ENCODE measurements around the gene ACSM3. TPM values are rescaled to one million over a fixed set of nuclear protein-coding genes. Genes with fewer than 3 reads are reported as not detected.

ACSM3 gene
- total RNA-seq, 5 donors from 2014 or later (not counting 1 experiment from before 2014, with no cell fraction given), result 6.4 to 9.2 (median 8.9) TPM

- Mint-ChIP-seq H3K4me3 (no peak overlapping the region), H3K27ac (no peak overlapping the region), H3K4me1 (peaks cover 4 to 15% (median 5%) of the 10 kb centered on the region in 3 donors), H3K9me3 (no peaks in the 10 kb centered on the region), H3K36me3 (no peaks in the 10 kb centered on the region), H3K27me3 (no peaks in the 10 kb centered on the region)
- 83% methylated on average over 2 of the region's 2 CpGs for WGBS (ENCODE audit: insufficient coverage)
- Histone ChIP-seq H3K4me1 (ENCODE audit: control insufficient read depth in 1 of 2, extremely low read depth in 1 of 2, insufficient read depth in 2 of 2, low read length in 2 of 2) (peaks cover 0 to 3% of the 10 kb centered on the region in 2 experiments), H3K36me3 (ENCODE audit: control insufficient read depth in 2 of 2, extremely low read depth in 1 of 2, insufficient read depth in 1 of 2, low read length in 1 of 2) (no peaks in the 10 kb centered on the region), H3K9me3 (no peaks in the 10 kb centered on the region), H3K4me3 (ENCODE audit: control insufficient read depth in 1 of 2, extremely low read depth in 1 of 2, low read length in 1 of 2) (no peak overlapping the region), H3K27me3 (replicated peaks in 1 of 2; ENCODE audit: control insufficient read depth in 2 of 2, extremely low read depth in 1 of 2, insufficient read depth in 2 of 2, low read length in 1 of 2) (no peaks in the 10 kb centered on the region), H3K27ac (ENCODE audit: low read length) (no peak overlapping the region)
- POLR2A ChIA-PET, result interaction anchor here in 1 of 2 donors (0.6 kb wide), 1 partner anchor 95 kb away, joined by 6 read pairs; no protein-coding TSS in a partner anchor
- CTCF ChIA-PET, result interaction anchor here in 1 of 2 donors (0.7 kb wide), 1 partner anchor 197 kb away, joined by 7 read pairs; no protein-coding TSS in a partner anchor
- ATAC-seq (replicated peaks in 1 of 4) (no peak), DNase-seq (no peak)
Measured at GRCh38 chr16:20812510-20812909, 48.7 kb downstream of the ACSM3 start.

DNA sequence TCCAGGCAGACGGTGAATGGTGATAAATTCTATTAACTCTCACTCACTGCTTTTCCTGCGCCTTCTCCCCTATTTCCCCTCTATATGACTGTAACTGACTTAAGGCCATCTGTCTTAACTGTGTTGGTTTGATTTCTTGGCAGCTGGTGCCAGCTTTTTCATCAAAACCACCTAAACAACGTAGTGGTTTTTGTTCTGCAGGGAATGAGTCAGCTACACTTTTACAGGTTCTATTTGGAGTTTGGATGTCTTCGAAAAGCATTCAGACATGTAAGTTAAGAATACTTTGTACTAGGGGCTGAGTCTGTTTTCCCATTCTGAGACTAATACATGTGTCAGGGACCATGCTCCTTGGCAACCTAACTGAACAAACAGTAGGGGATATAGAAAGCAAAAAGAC lies 51.0 kb downstream of the ACSM3 start:
- no peaks in the 10 kb centered on the region for H3K9me3 Mint-ChIP-seq
- ChIA-PET POLR2A (no interaction called here), CTCF (no interaction called here)
- no peak for ATAC-seq (replicated peaks in 1 of 4)
- no peak overlapping the region for H3K27ac Mint-ChIP-seq
- no CpG with 5 or more reads among the region's 4 CpGs for WGBS (ENCODE audit: insufficient coverage)
- Histone ChIP-seq H3K27me3 (replicated peaks in 1 of 2; ENCODE audit: control insufficient read depth in 2 of 2, extremely low read depth in 1 of 2, insufficient read depth in 2 of 2, low read length in 1 of 2) (no peaks in the 10 kb centered on the region), H3K36me3 (ENCODE audit: control insufficient read depth in 2 of 2, extremely low read depth in 1 of 2, insufficient read depth in 1 of 2, low read length in 1 of 2) (no peaks in the 10 kb centered on the region), H3K9me3 (no peaks in the 10 kb centered on the region), H3K4me1 (ENCODE audit: control insufficient read depth in 1 of 2, extremely low read depth in 1 of 2, insufficient read depth in 2 of 2, low read length in 2 of 2) (no peaks in the 10 kb centered on the region), H3K4me3 (ENCODE audit: control insufficient read depth in 1 of 2, extremely low read depth in 1 of 2, low read length in 1 of 2) (no peak overlapping the region), H3K27ac (ENCODE audit: low read length) (no peak overlapping the region)
- H3K27me3 Mint-ChIP-seq, result no peaks in the 10 kb centered on the region
- DNase-seq, result no peak
- H3K4me1 Mint-ChIP-seq, result peaks cover 0 to 7% (median 0%) of the 10 kb centered on the region in 3 donors
- no peak overlapping the region for H3K4me3 Mint-ChIP-seq
- no peaks in the 10 kb centered on the region for H3K36me3 Mint-ChIP-seq

- peaks cover 3 to 11% (median 6%) of the 10 kb centered on the region in 3 donors for H3K4me1 Mint-ChIP-seq
- ATAC-seq (replicated peaks in 1 of 4), result no peak
- Histone ChIP-seq H3K27ac (ENCODE audit: low read length) (no peak overlapping the region), H3K9me3 (no peaks in the 10 kb centered on the region), H3K4me3 (ENCODE audit: control insufficient read depth in 1 of 2, extremely low read depth in 1 of 2, low read length in 1 of 2) (no peak overlapping the region), H3K27me3 (replicated peaks in 1 of 2; ENCODE audit: control insufficient read depth in 2 of 2, extremely low read depth in 1 of 2, insufficient read depth in 2 of 2, low read length in 1 of 2) (no peaks in the 10 kb centered on the region), H3K4me1 (ENCODE audit: control insufficient read depth in 1 of 2, extremely low read depth in 1 of 2, insufficient read depth in 2 of 2, low read length in 2 of 2) (peaks cover 0 to 4% of the 10 kb centered on the region in 2 experiments), H3K36me3 (ENCODE audit: control insufficient read depth in 2 of 2, extremely low read depth in 1 of 2, insufficient read depth in 1 of 2, low read length in 1 of 2) (no peaks in the 10 kb centered on the region)
- H3K36me3 Mint-ChIP-seq, result no peaks in the 10 kb centered on the region
- WGBS (ENCODE audit: insufficient coverage), result 100% methylated on average over 1 of the region's 4 CpGs
- H3K27me3 Mint-ChIP-seq, result no peaks in the 10 kb centered on the region
- H3K4me3 Mint-ChIP-seq, result no peak overlapping the region
- ChIA-PET CTCF (no interaction called here), POLR2A (no interaction called here)
- DNase-seq, result no peak
- no peak overlapping the region for H3K27ac Mint-ChIP-seq
- H3K9me3 Mint-ChIP-seq, result no peaks in the 10 kb centered on the region
Measured at GRCh38 chr16:20818929-20819585, 55.2 kb downstream of the ACSM3 start.

DNA sequence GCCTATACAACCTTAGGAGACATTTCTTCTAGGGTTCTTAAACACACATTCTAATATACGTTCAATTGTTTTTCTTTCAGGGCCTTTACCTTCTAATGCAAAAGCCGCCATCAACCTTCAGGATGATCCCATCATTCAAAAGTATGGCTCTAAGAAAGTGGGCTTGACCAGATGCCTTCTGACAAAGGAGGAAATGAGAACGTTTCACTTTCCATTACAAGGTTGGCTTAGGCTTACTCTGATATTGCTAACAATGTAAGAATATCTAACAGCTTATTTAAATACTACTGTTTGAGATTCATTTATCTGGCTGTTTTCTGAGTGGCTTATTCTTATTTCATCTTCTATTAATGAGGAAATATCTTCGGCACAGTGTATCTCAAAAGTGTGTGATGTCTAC lies 57.9 kb downstream of the ACSM3 start:
- Histone ChIP-seq H3K4me3 (ENCODE audit: control insufficient read depth in 1 of 2, extremely low read depth in 1 of 2, low read length in 1 of 2) (no peak overlapping the region), H3K27me3 (replicated peaks in 1 of 2; ENCODE audit: control insufficient read depth in 2 of 2, extremely low read depth in 1 of 2, insufficient read depth in 2 of 2, low read length in 1 of 2) (no peaks in the 10 kb centered on the region), H3K9me3 (no peaks in the 10 kb centered on the region), H3K4me1 (ENCODE audit: control insufficient read depth in 1 of 2, extremely low read depth in 1 of 2, insufficient read depth in 2 of 2, low read length in 2 of 2) (peaks cover 0 to 4% of the 10 kb centered on the region in 2 experiments), H3K36me3 (ENCODE audit: control insufficient read depth in 2 of 2, extremely low read depth in 1 of 2, insufficient read depth in 1 of 2, low read length in 1 of 2) (no peaks in the 10 kb centered on the region), H3K27ac (ENCODE audit: low read length) (no peak overlapping the region)
- ChIA-PET POLR2A (no interaction called here), CTCF (interaction anchor here in 1 of 2 donors (0.9 kb wide), 1 partner anchor 737 kb away, joined by 3 read pairs; no protein-coding TSS in a partner anchor)
- Mint-ChIP-seq H3K27me3 (no peaks in the 10 kb centered on the region), H3K27ac (no peak overlapping the region), H3K36me3 (no peaks in the 10 kb centered on the region), H3K4me3 (no peak overlapping the region), H3K4me1 (peaks cover 3 to 7% (median 6%) of the 10 kb centered on the region in 3 donors), H3K9me3 (no peaks in the 10 kb centered on the region)
- ATAC-seq (replicated peaks in 1 of 4) (no peak), DNase-seq (no peak)
- WGBS (ENCODE audit: insufficient coverage), result 100% methylated on average over 2 of the region's 4 CpGs

DNA sequence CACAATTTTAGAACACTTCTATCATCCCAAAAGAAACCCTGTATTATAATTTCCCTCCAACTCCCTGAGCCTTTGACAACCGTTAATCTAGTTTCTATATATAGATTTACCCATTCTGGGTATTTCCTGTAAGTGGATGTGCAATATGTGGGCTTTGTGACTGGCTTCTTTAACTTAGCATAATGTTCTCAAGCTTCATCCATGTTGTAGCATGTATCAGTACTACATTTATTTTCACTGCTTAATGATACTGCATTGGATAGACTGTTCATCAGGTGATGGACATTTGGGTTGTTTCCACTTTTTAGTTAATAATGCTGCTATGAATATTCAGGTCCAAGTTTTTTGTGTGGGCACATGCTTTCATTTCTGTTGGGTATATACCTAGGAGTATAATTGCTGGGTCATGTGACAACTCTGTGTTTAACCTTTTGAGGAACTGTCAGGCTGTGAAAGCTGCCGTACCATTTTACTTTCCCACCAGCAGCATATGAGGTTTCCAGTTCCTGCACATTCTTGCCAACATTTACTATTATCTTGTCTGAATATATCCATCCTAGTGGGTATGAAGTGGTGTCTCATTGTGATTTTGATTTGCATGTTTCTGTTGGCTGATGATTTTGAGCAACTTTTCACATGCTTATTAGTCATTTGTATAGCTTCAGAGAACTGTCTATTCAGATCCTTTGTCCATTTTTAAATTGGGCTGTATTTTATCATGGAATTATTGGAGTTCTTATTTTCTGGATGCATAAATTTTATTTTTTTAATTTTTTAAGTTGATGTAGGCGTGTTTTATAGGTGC lies 58.9 kb downstream of the ACSM3 start:
- H3K27ac ChIP-seq (ENCODE audit: low read length), result no peak overlapping the region
- no peaks in the 10 kb centered on the region for H3K27me3 ChIP-seq (replicated peaks in 1 of 2; ENCODE audit: control insufficient read depth in 2 of 2, extremely low read depth in 1 of 2, insufficient read depth in 2 of 2, low read length in 1 of 2)
- H3K4me3 ChIP-seq (ENCODE audit: control insufficient read depth in 1 of 2, extremely low read depth in 1 of 2, low read length in 1 of 2), result no peak overlapping the region
- Mint-ChIP-seq H3K9me3 (no peaks in the 10 kb centered on the region), H3K4me1 (peaks cover 3 to 7% (median 6%) of the 10 kb centered on the region in 3 donors), H3K27me3 (no peaks in the 10 kb centered on the region), H3K36me3 (no peaks in the 10 kb centered on the region), H3K4me3 (no peak overlapping the region), H3K27ac (no peak overlapping the region)
- ChIA-PET CTCF (no interaction called here), POLR2A (no interaction called here)
- H3K36me3 ChIP-seq (ENCODE audit: control insufficient read depth in 2 of 2, extremely low read depth in 1 of 2, insufficient read depth in 1 of 2, low read length in 1 of 2), result no peaks in the 10 kb centered on the region
- peaks cover 0 to 4% of the 10 kb centered on the region in 2 experiments for H3K4me1 ChIP-seq (ENCODE audit: control insufficient read depth in 1 of 2, extremely low read depth in 1 of 2, insufficient read depth in 2 of 2, low read length in 2 of 2)
- H3K9me3 ChIP-seq, result no peaks in the 10 kb centered on the region
- no CpG with 5 or more reads among the region's 3 CpGs for whole genome bisulfite sequencing (ENCODE audit: insufficient coverage)
- DNase-seq (no peak), ATAC-seq (replicated peaks in 1 of 4) (no peak)

- WGBS (ENCODE audit: insufficient coverage), result 93% methylated on average over 3 of the region's 3 CpGs
- ChIA-PET POLR2A (interaction anchor here in 1 of 2 donors (0.6 kb wide), 1 partner anchor 390 kb away, joined by 6 read pairs; no protein-coding TSS in a partner anchor), CTCF (interaction anchor here in 1 of 2 donors (0.7 kb wide), 1 partner anchor 281 kb away, joined by 3 read pairs; no protein-coding TSS in a partner anchor)
- Mint-ChIP-seq H3K9me3 (no peaks in the 10 kb centered on the region), H3K4me3 (no peak overlapping the region), H3K27ac (no peak overlapping the region), H3K36me3 (no peaks in the 10 kb centered on the region), H3K27me3 (no peaks in the 10 kb centered on the region), H3K4me1 (peaks cover 3 to 7% (median 6%) of the 10 kb centered on the region in 3 donors)
- Histone ChIP-seq H3K27ac (ENCODE audit: low read length) (no peak overlapping the region), H3K9me3 (no peaks in the 10 kb centered on the region), H3K27me3 (replicated peaks in 1 of 2; ENCODE audit: control insufficient read depth in 2 of 2, extremely low read depth in 1 of 2, insufficient read depth in 2 of 2, low read length in 1 of 2) (no peaks in the 10 kb centered on the region), H3K4me3 (ENCODE audit: control insufficient read depth in 1 of 2, extremely low read depth in 1 of 2, low read length in 1 of 2) (no peak overlapping the region), H3K36me3 (ENCODE audit: control insufficient read depth in 2 of 2, extremely low read depth in 1 of 2, insufficient read depth in 1 of 2, low read length in 1 of 2) (no peaks in the 10 kb centered on the region), H3K4me1 (ENCODE audit: control insufficient read depth in 1 of 2, extremely low read depth in 1 of 2, insufficient read depth in 2 of 2, low read length in 2 of 2) (peaks cover 0 to 4% of the 10 kb centered on the region in 2 experiments)
- no peak for DNase-seq
- ATAC-seq (replicated peaks in 1 of 4), result no peak
Measured at GRCh38 chr16:20826039-20826566, 62.3 kb downstream of the ACSM3 start.

Data from T-cell (primary cell).